NCI-H2081 treated with DMSO at 0.1 percent for 48 hours (cell line): ENCODE data around the gene NFIB.
A peak's percentile ranks its signal among the peaks of the same experiment; 100 is the strongest.

Experiments
- DNase-seq: peaks from one replicate; lab custom pipeline; 2025; lab: John Stamatoyannopoulos, UW

The NFIB gene

GRCh38 chr9:14188011-14188410, 125.9 kb downstream of the NFIB start:
- no peak for DNase-seq

DNA sequence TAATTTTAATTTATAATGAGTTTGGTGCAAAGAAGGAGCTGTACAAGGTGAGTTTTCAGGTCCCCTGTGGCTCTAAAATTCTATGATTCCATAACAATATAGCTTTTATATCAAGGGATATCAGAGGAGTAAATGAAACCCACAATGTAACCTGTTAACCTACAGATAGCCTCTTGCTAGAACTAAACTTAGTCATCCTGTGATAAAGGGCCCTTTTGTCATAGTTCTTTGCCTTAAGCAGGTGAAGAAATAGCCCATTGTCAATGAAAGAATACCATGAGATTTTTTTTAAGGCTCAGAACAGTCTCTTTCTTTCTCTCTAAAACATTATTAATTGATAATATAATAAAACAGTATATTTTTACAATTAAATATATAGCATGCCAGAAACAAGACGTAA, 127.8 kb downstream of the NFIB start:
- DNase-seq, result no peak

DNA sequence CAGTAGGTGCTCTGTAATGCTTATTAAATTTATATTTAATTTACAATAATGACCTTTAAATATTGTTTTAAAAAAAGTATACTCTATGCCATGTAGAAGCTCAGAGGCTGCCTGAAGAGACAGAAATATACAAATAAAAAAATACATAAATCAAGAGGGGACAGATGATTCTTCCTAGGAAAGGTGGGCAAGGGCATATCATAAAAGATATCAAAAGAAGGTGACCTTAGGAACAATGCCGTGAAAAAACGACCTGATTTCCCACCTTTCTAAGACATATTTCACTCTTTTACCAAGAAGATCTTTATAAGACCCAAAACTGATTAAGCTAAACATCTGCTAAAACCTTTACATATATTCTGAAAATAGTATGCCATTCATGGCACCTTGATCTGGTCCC, 128.9 kb downstream of the NFIB start:
- DNase-seq, result no peak

GRCh38 chr9:14183001-14183400, 130.9 kb downstream of the NFIB start:
- no peak for DNase-seq

- no peak for DNase-seq
These were observed 132.9 kb downstream of the NFIB start for GRCh38 chr9:14180960-14181537.

- peak; percentile 64 for DNase-seq
These were observed 133.6 kb downstream of the NFIB start for GRCh38 chr9:14180093-14180959.

GRCh38 chr9:14179449-14179848, 134.5 kb downstream of the NFIB start:
- peak; percentile 85 for DNase-seq

- DNase-seq, result no peak
These were observed 138.2 kb downstream of the NFIB start for GRCh38 chr9:14175778-14176177.

DNA sequence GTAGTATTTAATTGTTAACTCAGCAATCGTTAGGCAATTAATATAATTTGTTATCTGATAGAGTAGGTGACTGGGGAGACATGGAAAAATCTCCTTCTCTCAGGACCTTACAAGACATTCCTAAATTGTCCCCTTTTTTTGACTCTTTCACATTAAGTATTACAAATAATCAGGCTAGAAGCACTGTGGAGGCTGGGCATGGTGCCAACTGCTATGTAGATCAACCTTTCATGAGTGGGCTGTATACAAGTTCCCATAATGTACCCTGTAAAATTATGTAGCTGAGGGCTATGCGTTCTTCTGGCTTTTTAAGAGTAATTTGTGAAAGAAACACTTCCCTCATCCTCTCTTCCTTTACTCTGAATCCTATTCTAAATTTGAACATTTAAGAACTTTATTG, 140.2 kb downstream of the NFIB start:
- DNase-seq, result no peak

DNA sequence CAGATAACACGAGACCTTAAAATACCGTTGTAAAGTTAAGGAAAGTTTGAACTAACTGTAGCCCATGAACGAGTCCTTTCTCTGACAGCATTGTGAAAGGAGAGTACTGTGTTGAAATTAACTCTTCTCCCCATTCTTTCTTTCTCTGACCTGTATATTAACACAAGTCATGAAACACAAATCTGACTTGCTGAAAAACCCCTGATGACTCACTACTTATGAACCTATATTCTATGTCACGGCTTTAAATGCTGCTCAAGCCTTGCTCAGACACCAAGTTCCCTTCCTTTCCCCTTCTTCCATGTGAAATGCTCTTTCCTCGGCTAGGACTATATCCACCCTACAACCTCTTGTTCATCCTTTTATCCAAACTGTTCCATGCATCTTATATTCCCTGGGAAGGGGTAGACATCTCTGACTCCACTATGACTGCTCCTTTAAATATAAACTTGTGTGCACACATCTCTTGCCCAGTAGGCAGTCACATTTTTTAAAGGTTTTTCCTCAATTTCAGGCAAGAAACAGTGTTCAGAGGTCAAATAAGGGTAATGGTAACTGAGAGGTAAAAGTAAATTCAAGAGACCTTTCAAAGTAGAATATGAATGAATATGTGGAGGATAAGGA, 142.9 kb downstream of the NFIB start:
- DNase-seq, result no peak

DNA sequence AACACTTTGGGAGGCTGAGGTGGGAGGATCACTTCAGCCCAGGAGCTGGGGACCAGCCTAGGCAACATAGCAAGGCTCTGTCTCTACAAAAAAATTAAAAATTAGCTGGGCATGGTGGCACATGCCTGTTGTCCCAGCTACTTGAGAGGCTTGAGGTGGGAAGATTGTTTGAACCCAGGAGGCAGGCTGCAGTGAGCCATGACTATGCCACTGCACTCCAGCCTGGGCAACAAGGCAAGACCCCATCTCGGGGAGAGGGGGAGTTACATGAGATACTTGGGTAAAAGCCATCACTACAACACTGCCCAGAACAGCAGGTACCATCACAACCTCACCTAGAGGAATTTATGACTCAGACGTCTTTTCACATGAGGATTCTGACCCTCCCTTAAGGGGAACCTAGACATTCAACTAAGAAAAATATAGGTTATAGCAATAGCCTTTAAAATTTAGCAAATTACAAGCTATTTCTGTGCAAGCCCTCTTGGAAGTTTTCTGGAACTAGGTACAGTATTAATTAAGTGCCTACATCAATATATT, 143.5 kb downstream of the NFIB start:
- no peak for DNase-seq

GRCh38 chr9:14168381-14168780, 145.6 kb downstream of the NFIB start:
- DNase-seq, result no peak

- no peak for DNase-seq
These were observed 148.4 kb downstream of the NFIB start for GRCh38 chr9:14165376-14166035.

GRCh38 chr9:14164908-14165307, 149.0 kb downstream of the NFIB start:
- DNase-seq, result no peak

DNA sequence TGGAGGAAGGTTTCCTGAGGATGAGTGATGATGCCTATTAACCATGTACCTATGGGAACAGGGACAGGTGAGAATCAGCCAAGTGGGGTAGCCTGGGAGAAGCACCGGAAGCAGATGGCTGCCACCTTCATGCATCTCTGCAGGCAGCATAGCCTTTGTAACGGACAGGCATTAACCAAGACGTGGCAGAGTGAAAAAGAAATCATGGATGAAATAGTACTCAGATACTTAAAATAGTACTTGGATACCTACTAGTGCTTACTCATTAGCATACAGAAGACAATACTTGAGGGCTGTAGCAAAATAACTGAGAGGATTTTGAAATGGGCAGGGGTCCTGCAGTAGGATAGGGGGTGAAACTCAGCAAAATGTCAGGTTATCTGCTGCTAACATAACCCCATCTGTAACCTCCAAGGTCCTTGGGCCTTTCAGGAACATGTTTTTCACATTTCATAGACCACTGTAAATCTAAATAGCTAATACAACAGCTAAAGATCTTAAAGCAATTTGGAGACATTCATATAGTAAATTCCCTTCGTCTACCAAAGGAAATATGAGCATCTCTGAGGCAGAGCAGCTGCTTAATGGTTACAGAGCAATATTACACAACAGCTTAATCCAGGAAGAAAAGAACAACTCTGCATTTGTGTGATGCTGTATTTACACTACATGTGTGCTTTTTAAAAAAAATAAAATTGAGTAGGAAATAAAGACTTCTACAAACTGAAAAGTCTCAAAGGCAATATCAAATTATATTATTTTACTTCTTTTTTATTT, 154.3 kb downstream of the NFIB start:
- DNase-seq, result no peak

GRCh38 chr9:14158916-14159315, 155.0 kb downstream of the NFIB start:
- DNase-seq, result no peak

- no peak for DNase-seq
These were observed 155.7 kb downstream of the NFIB start for GRCh38 chr9:14158136-14158813.

DNA sequence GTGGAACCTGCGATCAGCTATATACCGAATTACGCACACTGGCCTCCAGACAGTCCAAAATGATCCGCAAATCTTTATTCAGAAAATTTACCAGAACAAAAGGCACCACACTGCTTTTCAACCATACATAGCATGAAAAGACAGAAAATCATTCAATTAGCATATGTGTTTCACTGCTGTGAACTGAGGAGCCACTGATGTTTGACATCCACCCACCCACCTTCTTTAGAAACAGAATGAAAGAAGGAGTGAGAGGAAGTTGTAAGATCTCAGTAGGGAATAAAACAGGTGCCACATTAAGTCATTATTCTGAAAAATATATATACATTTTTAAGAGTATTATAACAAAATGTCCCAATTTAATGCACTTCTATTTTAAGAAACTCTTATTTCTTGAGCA, 156.8 kb downstream of the NFIB start:
- DNase-seq, result no peak

GRCh38 chr9:14156046-14156445, 157.9 kb downstream of the NFIB start:
- DNase-seq, result no peak

DNA sequence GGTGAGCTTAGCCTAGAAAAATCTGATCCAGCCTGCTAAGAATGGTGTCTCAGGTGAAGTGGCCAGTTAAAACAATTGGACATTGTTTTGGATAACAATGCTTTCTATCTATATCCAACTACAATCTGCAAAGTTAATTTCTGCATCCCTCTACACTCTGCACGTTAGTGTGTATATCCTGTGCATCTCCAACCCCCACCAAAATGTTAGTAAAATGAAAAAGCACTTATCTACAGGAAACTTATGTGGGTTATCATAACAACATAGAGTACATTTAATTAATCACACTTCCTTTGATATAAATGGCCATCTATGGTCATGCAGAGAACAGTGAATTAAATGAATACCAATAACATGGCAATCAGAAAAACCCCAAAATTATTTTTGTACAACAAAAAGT, 158.7 kb downstream of the NFIB start:
- DNase-seq, result no peak

DNA sequence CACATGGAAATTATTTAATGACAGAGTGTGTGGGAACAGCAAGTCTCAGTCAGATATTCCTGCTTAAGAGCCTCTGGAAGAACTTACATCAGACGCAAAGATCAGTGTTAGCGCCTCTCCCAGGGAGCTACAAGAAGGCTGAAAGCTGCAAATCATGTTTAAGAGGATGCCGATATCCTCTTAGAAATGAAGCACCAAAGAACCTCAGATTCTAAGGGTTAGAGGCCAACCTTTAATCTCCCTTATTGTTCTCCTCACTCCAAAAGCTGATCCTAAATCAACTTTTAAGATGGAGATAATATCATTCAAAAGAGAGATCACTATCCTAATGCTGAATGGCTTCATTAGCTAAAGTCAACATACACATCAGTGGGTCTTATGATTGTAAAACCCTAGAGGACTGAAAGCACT, 160.6 kb downstream of the NFIB start:
- no peak for DNase-seq
